Right lobe of liver (tissue), 4 donors: ENCODE results near the gene LURAP1L.

Source experiments
- CTCF ChIP-seq, 4 donors: fragments of 200-600 bp in 3 of 4; fragments of 450-650 bp in 1 of 4; IDR thresholded peaks; one replicate each; pipeline versions ENCODE4 v1.5.1 to v1.8.0; 2016 to 2022; ENCODE audit warnings: antibody characterized with exemption in 4 of 4, mild to moderate bottlenecking in 2 of 4
- POLR2A ChIP-seq: fragments of 450-650 bp; IDR thresholded peaks from one replicate; pipeline ENCODE4 v1.6.1; 2017; ENCODE audit warnings: antibody characterized with exemption, mild to moderate bottlenecking
- donor health status: DM: no; HTN: no; CAD: no.
- donor health status: DM: no; HTN: no; CAD: no.
- donor health status: DM: no; HTN: yes; CAD: no.

- TF ChIP-seq CTCF (IDR thresholded peaks at IDR 0.05): no peak
- no peak for TF ChIP-seq POLR2A
These were observed 6.5 kb downstream of the LURAP1L start for GRCh38 chr9:12781226-12781733.
